GM04503 (cell line): ENCODE measurements around the gene ANK3.

Source experiments
- DNase-seq: peaks from one replicate; pipeline ENCODE4 v3.0.0-alpha.2; 2012; ENCODE audit warnings: low read depth

The ANK3 gene

GRCh38 chr10:60031183-60031582 is 358.5 kb downstream of the ANK3 start:
- no peak for DNase-seq

- no peak for DNase-seq
Observed at GRCh38 chr10:60029475-60029874, 360.2 kb downstream of the ANK3 start.

GRCh38 chr10:60028081-60028480 is 361.6 kb downstream of the ANK3 start:
- DNase-seq: no peak

- no peak for DNase-seq
Observed at GRCh38 chr10:60025279-60025678, 364.4 kb downstream of the ANK3 start.

GRCh38 chr10:60024506-60024905 is 365.2 kb downstream of the ANK3 start:
- no peak for DNase-seq

GRCh38 chr10:60023155-60023877 is 366.4 kb downstream of the ANK3 start:
- DNase-seq: no peak

- no peak for DNase-seq
Observed at GRCh38 chr10:60021361-60021760, 368.3 kb downstream of the ANK3 start.

- DNase-seq: no peak
Observed at GRCh38 chr10:60016794-60017193, 372.9 kb downstream of the ANK3 start.

- DNase-seq: no peak
Observed at GRCh38 chr10:60009710-60010383, 379.8 kb downstream of the ANK3 start.

- no peak for DNase-seq
Observed at GRCh38 chr10:60009276-60009675, 380.4 kb downstream of the ANK3 start.

GRCh38 chr10:60008816-60009215 is 380.9 kb downstream of the ANK3 start:
- no peak for DNase-seq

GRCh38 chr10:60006062-60006461 is 383.6 kb downstream of the ANK3 start:
- DNase-seq: no peak

GRCh38 chr10:60003651-60004523 is 385.8 kb downstream of the ANK3 start:
- no peak for DNase-seq

- DNase-seq: no peak
Observed at GRCh38 chr10:60000747-60001146, 388.9 kb downstream of the ANK3 start.

GRCh38 chr10:59997827-59998525 is 391.7 kb downstream of the ANK3 start:
- DNase-seq: no peak

- DNase-seq: no peak
Observed at GRCh38 chr10:59995862-59996261, 393.8 kb downstream of the ANK3 start.

- DNase-seq: no peak
Observed at GRCh38 chr10:59993931-59994330, 395.7 kb downstream of the ANK3 start.

- DNase-seq: no peak
Observed at GRCh38 chr10:59991661-59992060, 398.0 kb downstream of the ANK3 start.

GRCh38 chr10:59991117-59991516 is 398.6 kb downstream of the ANK3 start:
- DNase-seq: no peak

GRCh38 chr10:59985639-59986038 is 404.0 kb downstream of the ANK3 start:
- DNase-seq: no peak

GRCh38 chr10:59984415-59984814 is 405.3 kb downstream of the ANK3 start:
- DNase-seq: no peak

GRCh38 chr10:59980356-59980755 is 409.3 kb downstream of the ANK3 start:
- no peak for DNase-seq
